ENCODE measurements around the gene UTP11. TPM values are rescaled to one million over a fixed set of nuclear protein-coding genes. Genes with fewer than 3 reads are reported as not detected.
A peak's percentile ranks its signal among the peaks of the same experiment; 100 is the strongest.
"Not testable (repeated sequence)": the region's sequence is repeated elsewhere in the genome, so short reads cannot be mapped to it uniquely, and the experiment has no call there.

The UTP11 gene
- polyA plus RNA-seq (ENCODE audit: insufficient read length in 3 of 3) = 10 to 100 TPM; 35.6 to 39.4 (median 36.6) TPM
- long read RNA-seq, donor 1, transcript UTP11-201 (8 exons, 2,019 nt) = major isoform, 21 of 36 reads
- long read RNA-seq, donor 1, partial matches to known transcripts = 14 of 36 reads
- long read RNA-seq, donor 1, other reads (novel, unspliced or antisense) = 0 of 36 reads
- long read RNA-seq, donor 2, transcript UTP11-201 (8 exons, 2,019 nt) = major isoform, 37 of 38 reads
- long read RNA-seq, donor 2, partial matches to known transcripts = 0 of 38 reads
- long read RNA-seq, donor 2, other reads (novel, unspliced or antisense) = 0 of 38 reads
- long read RNA-seq, donor 3, transcript UTP11-201 (8 exons, 2,019 nt) = major isoform, 24 of 30 reads
- long read RNA-seq, donor 3, partial matches to known transcripts = 5 of 30 reads
- long read RNA-seq, donor 3, other reads (novel, unspliced or antisense) = 0 of 30 reads
- long read RNA-seq, donor 4, transcript UTP11-201 (8 exons, 2,019 nt) = major isoform, 24 of 24 reads
- long read RNA-seq, donor 4, partial matches to known transcripts = 0 of 24 reads
- long read RNA-seq, donor 4, other reads (novel, unspliced or antisense) = 0 of 24 reads
- long read RNA-seq, donor 5, transcript UTP11-201 (8 exons, 2,019 nt) = major isoform, 15 of 21 reads
- long read RNA-seq, donor 5, partial matches to known transcripts = 5 of 21 reads
- long read RNA-seq, donor 5, other reads (novel, unspliced or antisense) = 0 of 21 reads
- long read RNA-seq, donor 6, transcript UTP11-201 (8 exons, 2,019 nt) = major isoform, 13 of 15 reads
- long read RNA-seq, donor 6, partial matches to known transcripts = 0 of 15 reads
- long read RNA-seq, donor 6, other reads (novel, unspliced or antisense) = 0 of 15 reads
- long read RNA-seq, donor 7, transcript UTP11-201 (8 exons, 2,019 nt) = major isoform, 24 of 38 reads
- long read RNA-seq, donor 7, partial matches to known transcripts = 12 of 38 reads
- long read RNA-seq, donor 7, other reads (novel, unspliced or antisense) = 0 of 38 reads
- long read RNA-seq, donor 8, transcript UTP11-201 (8 exons, 2,019 nt) = major isoform, 16 of 29 reads
- long read RNA-seq, donor 8, partial matches to known transcripts = 13 of 29 reads
- long read RNA-seq, donor 8, other reads (novel, unspliced or antisense) = 0 of 29 reads
- long read RNA-seq, donor 9, transcript UTP11-201 (8 exons, 2,019 nt) = major isoform, 32 of 38 reads
- long read RNA-seq, donor 9, partial matches to known transcripts = 5 of 38 reads
- long read RNA-seq, donor 9, other reads (novel, unspliced or antisense) = 0 of 38 reads
- long read RNA-seq, donor 10, transcript UTP11-201 (8 exons, 2,019 nt) = major isoform, 14 of 14 reads
- long read RNA-seq, donor 10, partial matches to known transcripts = 0 of 14 reads
- long read RNA-seq, donor 10, other reads (novel, unspliced or antisense) = 0 of 14 reads
- long read RNA-seq, donor 11, transcript UTP11-201 (8 exons, 2,019 nt) = major isoform, 6 of 13 reads
- long read RNA-seq, donor 11, partial matches to known transcripts = 5 of 13 reads
- long read RNA-seq, donor 11, other reads (novel, unspliced or antisense) = 0 of 13 reads
- long read RNA-seq, donor 12, transcript UTP11-201 (8 exons, 2,019 nt) = major isoform, 28 of 28 reads
- long read RNA-seq, donor 12, partial matches to known transcripts = 0 of 28 reads
- long read RNA-seq, donor 12, other reads (novel, unspliced or antisense) = 0 of 28 reads
- long read RNA-seq, donor 13, transcript UTP11-201 (8 exons, 2,019 nt) = major isoform, 11 of 12 reads
- long read RNA-seq, donor 13, partial matches to known transcripts = 0 of 12 reads
- long read RNA-seq, donor 13, other reads (novel, unspliced or antisense) = 0 of 12 reads
- long read RNA-seq, donor 14 = 0 reads
- long read RNA-seq, donor 15, transcript UTP11-201 (8 exons, 2,019 nt) = major isoform, 28 of 28 reads
- long read RNA-seq, donor 15, partial matches to known transcripts = 0 of 28 reads
- long read RNA-seq, donor 15, other reads (novel, unspliced or antisense) = 0 of 28 reads
- long read RNA-seq, donor 16, transcript UTP11-201 (8 exons, 2,019 nt) = major isoform, 20 of 22 reads
- long read RNA-seq, donor 16, partial matches to known transcripts = 0 of 22 reads
- long read RNA-seq, donor 16, other reads (novel, unspliced or antisense) = 0 of 22 reads

- peak; percentile 98 for DNase-seq
Measured at GRCh38 chr1:38012363-38013226, at the start of gene UTP11. TSS of gene UTP11 (plus strand) at chr1:38012734. CDS start at chr1:38012803, 69 bp downstream.

GRCh38 chr1:37964106-37964505 is 48.4 kb upstream of the UTP11 start:
- not testable (repeated sequence) for DNase-seq

GRCh38 chr1:37965301-37965700 is 47.2 kb upstream of the UTP11 start:
- no peak for DNase-seq

- DNase-seq = not testable (repeated sequence)
Measured at GRCh38 chr1:37973684-37974083, 38.9 kb upstream of the UTP11 start.

GRCh38 chr1:37974567-37974966 is 38.0 kb upstream of the UTP11 start:
- no peak for DNase-seq

GRCh38 chr1:37975083-37975482 is 37.5 kb upstream of the UTP11 start:
- DNase-seq = not testable (repeated sequence)

- no peak for DNase-seq
Measured at GRCh38 chr1:37978541-37978940, 34.0 kb upstream of the UTP11 start.

GRCh38 chr1:37983546-37983945 is 29.0 kb upstream of the UTP11 start:
- no peak for DNase-seq

- no peak for DNase-seq
Measured at GRCh38 chr1:37987679-37988078, 24.9 kb upstream of the UTP11 start.

- no peak for DNase-seq
Measured at GRCh38 chr1:37989361-37989930, 23.1 kb upstream of the UTP11 start.

- no peak for DNase-seq
Measured at GRCh38 chr1:37994886-37995566, 17.5 kb upstream of the UTP11 start.

- DNase-seq = peak; percentile 87
Measured at GRCh38 chr1:37995751-37996345, 16.7 kb upstream of the UTP11 start.

- no peak for DNase-seq
Measured at GRCh38 chr1:37997256-37998088, 15.1 kb upstream of the UTP11 start.

GRCh38 chr1:37998089-37998808 is 14.3 kb upstream of the UTP11 start:
- no peak for DNase-seq

GRCh38 chr1:37998913-37999429 is 13.6 kb upstream of the UTP11 start:
- DNase-seq = no peak
